Stimulated activated CD4-positive, alpha-beta T cell treated with anti-CD3 and anti-CD28 coated beads, TNF-alpha, amount 100 ng/mL, for 48 hours (primary cell): Measurements from ENCODE around the gene RAB28.

Experiments
- DNase-seq, 3 donors: peaks; one replicate each; pipeline ENCODE4 v3.0.0-alpha.2; 2020; ENCODE audit warnings: low read depth in 3 of 3

Gene RAB28

GRCh38 chr4:13484122-13484748 lies at the start of gene RAB28:
RAB28 (minus strand) TSS chr4:13484340.
- peak; percentile 80 to 87 (median 84) for DNase-seq

DNA sequence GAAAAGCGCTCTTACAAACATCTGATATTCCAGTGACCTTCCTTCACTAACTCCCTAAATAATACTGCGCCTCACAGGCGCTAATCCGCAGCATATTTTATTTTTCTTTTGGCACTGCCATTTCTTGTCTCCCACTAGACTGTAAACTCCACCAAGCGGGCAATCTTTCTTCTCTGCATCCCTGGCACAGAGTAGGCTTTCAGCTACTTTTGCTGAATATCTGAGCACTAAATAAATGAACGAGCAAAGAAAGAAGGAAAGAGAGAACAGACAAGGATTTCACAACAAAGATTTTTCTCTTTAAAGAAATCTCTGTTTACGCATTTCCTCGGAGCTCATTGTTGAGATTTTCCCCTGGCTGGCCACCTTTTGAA lies 47.5 kb upstream of the RAB28 start:
- DNase-seq: no peak

DNA sequence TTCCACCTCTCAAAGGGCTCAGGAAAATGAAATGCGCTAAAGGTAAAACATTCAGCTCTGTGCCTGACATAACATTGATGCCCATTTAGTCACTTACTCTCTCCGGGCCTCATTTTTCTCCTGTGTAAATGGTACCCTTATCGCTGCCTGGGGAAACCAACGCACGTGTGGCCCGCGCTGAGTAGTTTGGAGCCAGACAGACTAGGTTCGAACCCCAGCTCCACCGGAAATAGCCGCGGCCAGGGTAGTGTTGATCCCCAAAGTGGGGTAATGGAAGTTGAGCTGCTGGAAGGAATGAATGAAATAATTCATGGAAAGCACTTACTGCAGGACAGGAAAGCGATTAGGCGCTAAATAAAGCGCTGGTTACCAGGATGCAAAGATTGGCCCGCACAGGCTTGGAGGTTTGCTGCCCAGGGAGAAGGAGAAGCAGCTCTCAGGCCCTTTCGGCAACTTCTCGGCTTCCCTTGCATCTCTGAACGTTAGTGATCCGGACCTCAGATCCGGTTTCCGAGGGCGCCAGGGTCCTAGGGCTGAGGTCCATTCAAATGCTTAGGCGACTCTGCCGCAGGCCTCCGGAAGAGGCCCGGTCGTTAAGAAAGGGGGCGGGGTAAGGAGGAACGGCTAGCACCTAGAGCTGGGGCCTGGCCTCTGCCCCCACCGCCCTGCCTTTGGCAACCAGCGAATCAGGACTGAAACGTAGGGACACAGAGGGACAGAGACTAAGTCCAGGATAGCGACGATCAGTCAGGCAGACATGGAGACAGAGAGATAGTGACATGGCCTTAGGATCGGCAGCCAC lies 46.9 kb upstream of the RAB28 start:
- DNase-seq: no peak

DNA sequence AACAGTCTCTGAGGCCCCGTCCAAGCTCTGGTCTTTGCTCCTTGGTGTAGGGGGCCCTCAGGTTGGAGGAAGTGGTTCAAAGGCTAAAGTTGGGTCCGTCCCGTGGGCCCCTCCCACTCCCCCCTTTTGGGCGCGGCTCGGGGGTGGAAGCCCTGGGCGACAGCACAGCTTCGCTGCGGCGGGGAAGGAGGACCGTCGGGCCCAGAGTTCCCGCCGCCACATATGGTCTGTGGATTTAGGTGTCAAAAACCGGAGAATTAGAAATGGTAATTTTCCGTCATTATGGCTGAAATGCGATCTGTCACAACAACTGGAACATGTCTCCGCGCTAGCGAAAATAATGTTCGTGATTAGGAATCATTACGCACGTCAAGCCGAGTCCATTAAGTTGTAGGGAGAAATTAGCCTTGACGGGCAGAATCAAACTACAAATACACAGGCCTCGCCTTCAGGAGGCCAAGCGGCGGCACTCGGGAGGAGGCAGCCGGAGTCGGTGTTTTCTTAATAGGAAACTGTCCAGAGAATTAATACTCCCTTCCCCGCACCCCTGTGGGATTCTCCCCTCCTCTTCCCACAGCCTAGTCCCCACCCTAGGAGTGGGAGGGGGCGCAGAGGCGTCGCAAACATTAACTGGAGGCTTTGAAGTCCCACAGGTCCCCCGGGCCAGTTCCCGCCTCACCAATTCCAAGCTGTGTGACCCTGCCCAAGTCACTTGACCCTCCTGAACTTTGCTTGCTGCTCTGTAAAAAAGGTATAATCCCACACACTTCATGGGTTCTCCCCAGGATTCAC lies 45.2 kb upstream of the RAB28 start:
- DNase-seq: no peak

- no peak for DNase-seq
Measured at GRCh38 chr4:13528821-13529127, 44.6 kb upstream of the RAB28 start.

DNA sequence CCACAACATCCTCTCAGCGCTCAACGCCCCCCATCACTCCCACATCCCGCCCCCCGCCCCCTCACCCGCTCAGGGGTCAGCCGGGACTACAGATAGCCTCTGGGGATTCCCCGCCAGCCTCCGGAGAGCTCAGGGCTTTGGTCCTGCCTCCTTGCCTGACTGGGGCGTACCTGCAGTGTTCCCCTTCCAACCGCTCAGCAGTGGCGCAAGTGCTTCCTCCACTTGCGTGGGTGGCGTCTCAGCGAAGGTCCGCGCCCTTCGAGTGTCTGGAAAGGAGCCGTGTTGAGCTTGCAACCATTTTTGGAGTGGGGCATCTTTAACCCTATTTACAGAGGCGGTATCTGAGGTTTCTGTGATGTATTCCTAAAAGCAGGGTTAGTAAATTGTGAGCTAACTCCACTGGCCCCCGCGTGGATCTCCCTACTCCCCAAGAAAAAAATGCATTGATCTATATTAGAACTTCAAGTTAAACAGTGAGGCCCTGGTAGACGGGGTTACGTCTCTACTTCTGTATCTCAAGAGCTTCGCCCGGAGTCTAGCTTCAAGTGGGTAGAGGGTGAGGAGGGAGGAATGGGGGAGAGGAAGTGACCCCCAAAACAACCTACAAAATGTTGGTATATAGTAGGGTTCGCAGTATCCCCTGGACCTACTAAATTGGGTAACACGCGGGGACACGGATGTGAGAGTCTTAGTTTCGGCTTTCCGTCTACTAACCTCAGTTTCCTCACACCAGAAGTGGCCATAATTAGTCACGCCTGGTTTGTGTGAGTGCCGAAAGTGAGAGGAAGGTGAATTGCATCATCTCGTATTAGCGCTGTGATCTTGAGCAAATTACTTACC lies 44.1 kb upstream of the RAB28 start:
- DNase-seq: peak in 1 of 3 donors; percentile 13

DNA sequence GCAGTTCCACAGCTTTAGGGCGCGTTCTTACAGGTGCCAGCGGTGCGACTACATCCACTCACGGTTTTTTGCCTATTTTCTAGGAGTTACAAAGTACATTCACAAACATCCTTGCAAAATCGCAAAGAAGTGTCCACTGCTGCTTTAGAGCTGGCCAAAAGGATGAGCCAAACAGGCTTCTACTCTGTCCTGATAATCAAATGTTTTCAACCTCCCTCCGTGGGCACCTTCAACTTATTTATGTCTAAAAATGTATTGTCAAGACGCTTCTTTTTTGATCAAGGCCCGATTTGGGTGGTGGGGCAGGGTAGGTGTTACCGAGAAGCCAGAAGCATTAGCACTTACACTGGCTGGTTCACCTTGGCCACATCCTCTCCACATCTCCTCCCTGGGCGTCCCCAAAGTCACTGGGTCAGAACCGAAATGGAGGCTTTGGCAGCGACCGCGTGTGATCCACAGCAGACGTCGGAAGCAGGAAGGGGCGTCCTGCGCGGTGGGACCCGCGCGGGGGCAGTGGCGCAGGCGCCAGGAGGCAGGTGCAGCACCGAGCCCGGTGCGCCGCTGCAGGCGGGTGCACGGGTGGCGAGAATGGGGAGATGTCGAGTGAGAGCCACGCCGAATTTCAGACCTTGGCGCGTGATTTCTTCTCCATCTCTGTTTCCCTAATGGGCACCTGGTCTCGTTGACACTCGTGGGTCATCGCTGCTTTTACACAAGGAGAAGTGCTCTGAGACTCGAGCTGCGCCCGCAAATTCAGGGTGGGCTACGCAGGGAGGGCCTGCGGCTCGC lies 43.2 kb upstream of the RAB28 start:
- no peak for DNase-seq

DNA sequence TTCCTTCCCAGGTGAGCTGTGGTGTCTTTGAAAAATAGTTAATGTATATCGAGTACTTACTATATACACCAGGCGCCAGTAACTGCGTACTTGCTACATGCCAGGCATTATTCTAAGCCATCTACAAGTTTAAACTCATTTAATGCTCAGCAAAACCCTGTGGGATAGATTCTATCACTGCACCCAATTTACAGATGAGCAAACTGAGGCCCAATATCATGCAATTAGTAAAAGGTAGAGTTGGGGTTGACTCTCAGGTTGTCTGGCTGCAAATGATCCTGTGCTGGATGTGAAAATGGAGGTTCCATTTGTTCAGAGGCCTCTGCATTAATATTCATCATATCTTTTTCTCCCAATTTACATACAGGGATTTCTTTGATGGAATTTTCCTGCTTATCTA lies 42.5 kb upstream of the RAB28 start:
- DNase-seq: no peak

DNA sequence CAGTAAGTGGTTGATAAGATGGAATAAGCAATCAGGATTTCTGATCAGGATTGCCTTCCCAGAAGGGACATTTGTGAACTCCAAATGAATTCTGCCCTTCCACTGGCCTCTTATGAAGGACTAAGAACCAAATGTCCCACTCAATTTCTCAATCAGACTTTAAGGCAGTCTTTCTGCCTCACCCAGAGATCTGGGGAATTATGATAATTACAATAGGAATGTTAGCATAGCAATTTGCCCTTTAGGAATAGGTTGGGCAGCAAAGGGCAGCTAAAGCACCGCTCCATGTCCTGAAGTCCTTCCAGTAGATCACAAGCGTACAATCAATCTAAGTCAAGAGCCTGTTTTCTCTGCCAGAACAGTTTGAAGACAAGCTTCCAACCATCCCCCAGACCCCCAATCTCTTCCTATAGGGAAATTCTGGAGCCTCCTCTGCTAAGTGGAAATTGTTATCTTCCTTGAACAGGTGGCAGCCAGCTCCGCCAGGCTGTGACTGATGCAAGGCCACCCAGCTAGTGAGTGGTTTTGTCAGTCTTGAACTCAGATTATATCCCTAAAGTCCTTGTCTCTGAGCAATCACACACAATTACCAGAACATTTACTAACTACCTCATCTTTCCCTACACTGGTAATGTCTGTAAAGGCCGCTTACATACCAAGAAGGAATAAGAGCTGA lies 41.6 kb upstream of the RAB28 start:
- no peak for DNase-seq

DNA sequence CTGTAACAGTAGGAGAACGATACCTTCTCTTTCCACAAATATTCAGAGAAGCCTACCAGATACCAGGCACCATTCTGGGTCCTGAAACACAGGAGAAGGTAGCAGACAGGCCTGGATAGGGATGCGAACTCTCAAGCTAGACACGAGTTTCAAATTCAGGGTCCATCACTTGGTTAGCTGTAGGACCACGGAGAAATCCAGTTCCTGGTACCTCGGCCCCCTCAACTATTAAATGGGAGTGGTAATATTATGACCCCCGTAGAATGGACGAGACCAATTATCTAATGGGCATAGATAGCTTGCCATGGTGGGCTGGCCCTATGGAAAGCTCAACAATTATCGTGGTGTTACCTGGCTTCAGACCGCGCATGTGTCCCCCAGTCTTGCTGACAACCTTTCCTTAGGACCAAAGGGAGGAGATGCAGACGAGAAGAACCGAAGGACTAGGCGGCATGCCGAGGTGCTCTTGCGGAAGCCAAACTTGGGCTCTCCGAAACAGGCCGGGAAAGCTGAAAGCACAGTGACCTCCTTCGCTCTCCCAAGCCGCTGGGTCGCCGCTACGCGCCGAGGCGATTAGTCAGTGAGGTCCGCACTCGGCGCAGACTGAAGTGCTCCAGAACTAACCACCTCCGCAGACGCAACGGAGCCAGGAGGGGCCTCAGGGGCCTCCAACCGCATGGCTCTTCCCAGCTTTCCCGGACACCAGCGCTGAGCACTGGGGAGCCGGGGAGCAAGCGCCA lies 40.5 kb upstream of the RAB28 start:
- no peak for DNase-seq

DNA sequence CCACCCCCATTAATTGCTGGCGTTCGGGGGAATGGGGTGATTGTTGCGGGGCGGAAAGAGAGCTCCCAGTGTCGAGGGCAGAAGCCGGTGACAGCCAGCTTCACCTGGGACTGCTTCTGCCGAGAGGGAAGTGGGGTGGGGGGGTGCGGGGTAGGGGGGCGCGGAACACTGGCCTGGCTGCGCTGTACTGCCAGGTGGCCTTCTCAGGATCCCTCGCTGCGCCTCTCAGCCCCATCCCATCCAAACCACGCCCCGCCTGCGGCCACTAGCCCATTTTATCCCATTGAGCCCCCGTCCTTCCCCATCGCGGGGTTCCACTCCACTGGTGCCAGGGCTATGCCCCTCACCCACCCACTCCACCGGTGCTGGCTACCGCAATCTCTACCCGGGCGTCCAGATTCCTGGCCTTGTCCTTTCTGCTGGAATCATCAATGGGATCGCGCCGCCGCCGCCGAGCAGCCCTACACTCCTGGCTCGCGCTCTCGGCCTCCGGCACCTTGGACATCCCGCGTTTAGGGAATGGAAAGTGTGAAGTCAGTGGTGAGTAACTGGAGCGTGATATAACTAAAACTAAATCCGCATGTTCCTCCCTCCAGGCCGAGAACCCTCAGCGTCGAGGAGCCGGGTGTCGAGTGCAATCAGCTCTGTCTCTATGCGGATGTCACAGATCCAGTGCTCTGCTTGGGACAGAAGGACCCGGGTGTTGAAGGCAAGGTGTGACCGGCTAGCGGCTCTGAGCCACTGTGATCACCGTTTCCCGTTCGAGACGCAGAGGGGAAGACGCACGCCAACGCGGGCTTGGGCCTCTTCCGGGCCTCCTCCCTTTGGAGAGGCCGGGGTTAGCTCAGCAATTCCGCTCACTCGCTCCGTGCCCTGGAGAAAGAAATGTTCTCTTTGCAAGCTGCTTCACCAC lies 39.7 kb upstream of the RAB28 start:
- no peak for DNase-seq

DNA sequence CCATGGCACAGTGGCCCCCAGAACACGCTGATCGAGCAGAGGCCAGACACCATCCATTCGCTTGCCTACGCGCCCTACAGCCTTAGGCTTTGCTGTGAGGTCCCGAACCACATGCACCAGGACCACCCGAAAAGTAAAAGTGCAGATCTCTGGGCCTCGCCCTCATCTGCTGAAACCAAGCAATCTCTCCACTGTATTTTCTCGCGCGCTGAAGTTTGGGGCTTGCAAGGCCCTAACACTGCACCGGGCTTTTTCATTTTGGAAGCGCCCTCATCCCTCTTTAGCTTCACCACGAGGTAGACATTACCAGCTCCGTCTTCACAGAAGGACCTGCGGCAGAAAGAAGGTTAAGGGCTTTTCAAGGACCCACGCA lies 39.0 kb upstream of the RAB28 start:
- no peak for DNase-seq

GRCh38 chr4:13522282-13523104 lies 38.4 kb upstream of the RAB28 start:
- no peak for DNase-seq

DNA sequence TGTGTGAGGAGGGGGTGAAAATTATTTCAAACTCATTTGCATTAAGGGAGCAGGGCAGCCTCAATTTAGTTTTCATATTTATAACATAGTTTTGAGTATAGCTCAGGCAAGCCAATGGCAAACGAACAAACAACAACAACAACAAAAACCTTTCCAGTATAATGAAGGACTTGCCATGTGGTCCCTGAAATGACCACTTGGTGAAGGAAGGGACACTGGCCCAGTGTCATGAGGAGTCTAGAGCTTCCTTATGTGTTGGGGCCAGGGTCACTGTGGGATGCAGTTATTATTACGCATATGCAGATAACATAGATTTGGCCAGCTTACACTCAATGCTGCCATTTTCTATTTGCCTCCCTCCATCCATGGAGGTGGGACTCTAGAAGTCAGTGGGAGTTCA lies 36.9 kb upstream of the RAB28 start:
- DNase-seq: no peak

GRCh38 chr4:13516315-13516860 lies 32.2 kb upstream of the RAB28 start:
- DNase-seq: no peak

DNA sequence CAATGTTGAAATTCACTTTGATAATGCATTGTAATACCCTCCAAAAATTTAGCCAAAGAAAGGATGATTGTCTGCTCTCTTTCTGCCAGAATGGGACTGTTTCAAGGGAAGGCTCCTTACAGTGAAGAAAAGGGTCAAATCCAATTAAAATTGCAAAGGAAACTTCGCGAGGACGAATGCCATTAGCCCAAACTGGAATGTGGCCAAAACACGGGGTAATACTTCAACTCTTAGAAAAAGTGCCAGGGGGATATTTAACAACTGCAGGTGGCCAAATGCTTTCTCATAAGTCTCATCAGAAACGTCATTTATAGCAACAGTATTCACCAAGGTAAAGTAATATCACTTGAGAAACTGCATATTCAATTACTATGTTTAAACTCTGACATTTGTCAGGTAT lies 31.1 kb upstream of the RAB28 start:
- no peak for DNase-seq

DNA sequence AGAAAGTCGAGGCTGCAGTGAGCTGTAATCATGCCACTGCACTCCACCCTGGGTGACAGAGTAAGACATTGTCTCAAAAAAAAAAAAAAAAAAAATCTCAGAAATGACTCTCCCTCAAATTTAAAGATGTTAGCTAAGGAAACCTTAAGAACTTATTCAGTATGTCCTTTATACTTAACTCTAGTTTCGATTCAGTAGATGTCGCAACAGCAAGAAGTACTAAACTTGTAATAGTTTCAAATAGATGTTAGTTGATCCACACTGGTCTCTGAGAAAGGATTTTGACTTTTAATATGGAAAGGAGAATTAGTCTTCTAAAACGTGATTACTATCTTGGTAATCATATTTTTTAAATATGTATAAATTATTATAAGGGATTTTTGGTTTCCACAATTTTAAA lies 30.6 kb upstream of the RAB28 start:
- DNase-seq: no peak

DNA sequence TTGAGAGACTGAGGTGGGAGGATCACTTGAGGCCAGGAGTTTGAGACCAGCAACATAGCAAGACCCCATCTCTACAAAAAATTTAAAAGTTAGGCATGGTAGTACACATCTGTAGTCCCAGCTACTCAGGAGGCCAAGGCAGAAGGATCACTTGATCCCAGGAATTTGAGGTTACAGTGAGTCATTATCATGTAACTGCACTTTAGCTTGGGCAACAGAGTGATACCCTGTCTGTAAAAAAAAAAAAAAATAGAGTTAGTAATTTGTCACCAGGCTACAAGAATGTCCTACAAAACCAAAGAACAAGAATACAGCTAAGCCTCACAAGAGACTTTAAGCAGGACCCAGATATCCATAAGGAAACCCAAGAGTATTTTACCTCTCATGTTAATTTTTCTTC lies 27.0 kb upstream of the RAB28 start:
- no peak for DNase-seq
